SK-N-SH (cell line): ENCODE measurements around the gene JAK1. TPM values are rescaled to one million over a fixed set of nuclear protein-coding genes. Genes with fewer than 3 reads are reported as not detected.
A peak's percentile ranks its signal among the peaks of the same experiment; 100 is the strongest.

Experiments
- CTCF ChIA-PET: fragments of 300-600, 350-600 bp; formaldehyde crosslinking; extraction: SDS; loops from one replicate; lab custom pipeline; 2021; lab: Yijun Ruan, JAX
- POLR2A ChIA-PET: fragments of 350-600 bp; sonication (Branson Sonifier 250); formaldehyde crosslinking; extraction: SDS; loops from one replicate; lab custom pipeline; 2020; ENCODE audit warnings: antibody characterized with exemption, inconsistent platforms; lab: Yijun Ruan, JAX
- DNase-seq: peaks from one replicate; pipeline ENCODE4 v3.0.0; 2012
- H2AFZ ChIP-seq: fragments of 200-600 bp; sonication (generic); 2 replicates; pipeline ENCODE4 v1.8.1; 2016; ENCODE audit warnings: antibody characterized with exemption, mild to moderate bottlenecking, low read depth
- H3F3A ChIP-seq: fragments of 200-600 bp; sonication (generic); replicated peaks from 2 replicates; pipeline ENCODE3; 2016; ENCODE audit warnings: antibody characterized with exemption, mild to moderate bottlenecking; ENCODE audit not compliant: insufficient read depth
- H3K27ac ChIP-seq, 2 experiments: fragments of 200-500 bp in 1 of 2; fragments of 200-600 bp in 1 of 2; sonication (Bioruptor generic) in 1 of 2; sonication (generic), shearing (Covaris generic) in 1 of 2; 2 replicates each; pipeline versions ENCODE4 v1.5.1 to v1.6.1; 2014 to 2016; ENCODE audit warnings: low read depth in 2 of 2, inconsistent platforms in 1 of 2, low read length in 1 of 2, mild to moderate bottlenecking in 1 of 2, mixed read lengths in 1 of 2
- H3K27me3 ChIP-seq: fragments of 200-600 bp; sonication (generic), shearing (Covaris generic); 2 replicates; pipeline ENCODE4 v1.6.1; 2016; ENCODE audit warnings: mixed run types; ENCODE audit not compliant: insufficient read depth
- H3K36me3 ChIP-seq, 2 experiments: fragments of 200-500 bp in 1 of 2; fragments of 200-600 bp in 1 of 2; sonication (Bioruptor generic) in 1 of 2; sonication (generic) in 1 of 2; replicated peaks in 1 of 2; 2 replicates each; pipeline versions ENCODE3 to v1.5.1; 2014 to 2016; ENCODE audit warnings: low read length in 1 of 2, mild to moderate bottlenecking in 1 of 2; ENCODE audit not compliant: insufficient read depth in 2 of 2, control insufficient read depth in 1 of 2
- H3K4me1 ChIP-seq, 2 experiments: fragments of 200-500 bp in 1 of 2; fragments of 200-600 bp in 1 of 2; sonication (Bioruptor generic) in 1 of 2; sonication (generic), shearing (Covaris generic) in 1 of 2; 2 replicates each; pipeline versions ENCODE4 v1.5.1 to v1.6.1; 2014 to 2016; ENCODE audit warnings: low read depth in 1 of 2, low read length in 1 of 2, mixed run types in 1 of 2; ENCODE audit not compliant: insufficient read depth in 2 of 2, control insufficient read depth in 1 of 2
- H3K4me2 ChIP-seq: fragments of 200-600 bp; sonication (generic), shearing (Covaris generic); 2 replicates; pipeline ENCODE4 v1.6.1; 2017; ENCODE audit warnings: mixed run types
- H3K4me3 ChIP-seq, 2 experiments: fragments of 200-500 bp in 1 of 2; fragments of 200-600 bp in 1 of 2; sonication (Bioruptor generic) in 1 of 2; sonication (generic), shearing (Covaris generic) in 1 of 2; 2 replicates each; pipeline versions ENCODE4 v1.5.1 to v1.8.1; 2014 to 2016; ENCODE audit warnings: low read depth in 2 of 2, inconsistent platforms in 1 of 2, low read length in 1 of 2, mild to moderate bottlenecking in 1 of 2, mixed read lengths in 1 of 2, moderate library complexity in 1 of 2
- H3K79me2 ChIP-seq: fragments of 200-600 bp; sonication (generic); 2 replicates; pipeline ENCODE4 v1.8.1; 2017; ENCODE audit warnings: mild to moderate bottlenecking; ENCODE audit not compliant: insufficient read depth
- H3K9ac ChIP-seq: fragments of 200-600 bp; sonication (generic); 2 replicates; pipeline ENCODE4 v1.6.1; 2017; ENCODE audit warnings: mixed run types
- H3K9me2 ChIP-seq: fragments of 200-600 bp; sonication (generic); 2 replicates; pipeline ENCODE4 v1.6.1; 2017; ENCODE audit warnings: mixed run types
- H3K9me3 ChIP-seq: fragments of 200-600 bp; sonication (generic); 2 replicates; pipeline ENCODE4 v1.6.1; 2017; ENCODE audit warnings: mixed run types, mild to moderate bottlenecking, moderate library complexity
- H4K20me1 ChIP-seq: fragments of 200-600 bp; sonication (generic); 2 replicates; pipeline ENCODE4 v1.6.1; 2017; ENCODE audit warnings: mild to moderate bottlenecking, mixed run types; ENCODE audit not compliant: insufficient read depth
- ELF1 ChIP-seq: IDR thresholded peaks from 2 replicates; pipeline ENCODE4 v1.4.0; 2012
- EP300 ChIP-seq, 2 experiments: IDR thresholded peaks; 2 replicates each; pipeline versions ENCODE4 v1.4.0 to v1.6.1; 2012; ENCODE audit warnings: borderline replicate concordance in 1 of 2, low read depth in 1 of 2, low read length in 1 of 2
- FOSL2 ChIP-seq: IDR thresholded peaks from 2 replicates; pipeline ENCODE4 v1.4.0; 2012; ENCODE audit warnings: low read depth, mild to moderate bottlenecking, moderate library complexity, borderline replicate concordance
- GABPA ChIP-seq: IDR thresholded peaks from 2 replicates; pipeline ENCODE4 v1.4.0; 2012; ENCODE audit warnings: low read depth, mild to moderate bottlenecking
- GATA2 ChIP-seq: sonication (generic); formaldehyde crosslinking; IDR thresholded peaks from 2 replicates; pipeline ENCODE4 v1.5.0; 2020; ENCODE audit warnings: mild to moderate bottlenecking, missing genetic modification reagents
- JUND ChIP-seq: IDR thresholded peaks from 2 replicates; pipeline ENCODE4 v1.4.0; 2012
- MAX ChIP-seq: IDR thresholded peaks from 2 replicates; pipeline ENCODE4 v1.4.0; 2012; ENCODE audit warnings: low read depth
- NFIC ChIP-seq: IDR thresholded peaks from 2 replicates; pipeline ENCODE4 v1.4.0; 2012; ENCODE audit warnings: borderline replicate concordance
- NRF1 ChIP-seq: IDR thresholded peaks from 2 replicates; pipeline ENCODE4 v1.6.1; 2012; ENCODE audit warnings: low read depth, mild to moderate bottlenecking, low read length
- PBX3 ChIP-seq: IDR thresholded peaks from 2 replicates; pipeline ENCODE4; 2012
- RFX5 ChIP-seq: IDR thresholded peaks from 2 replicates; pipeline ENCODE4 v1.6.1; 2012; ENCODE audit warnings: mild to moderate bottlenecking, improper control_type of control experiment, low read length
- SIN3A ChIP-seq: IDR thresholded peaks from 2 replicates; pipeline ENCODE4 v1.6.1; 2012; ENCODE audit warnings: low read depth, mild to moderate bottlenecking, low read length, moderate library complexity, borderline replicate concordance
- TCF12 ChIP-seq: IDR thresholded peaks from 2 replicates; pipeline ENCODE4 v1.4.0; 2012
- TEAD4 ChIP-seq: IDR thresholded peaks from 2 replicates; pipeline ENCODE4 v1.4.0; 2012; ENCODE audit warnings: mild to moderate bottlenecking, borderline replicate concordance; ENCODE audit not compliant: insufficient read depth
- WGBS: methylation state at CpG from one replicate; pipeline ENCODE4 v1.1.6; 2017; ENCODE audit warnings: low lambda C conversion rate; 5-methylcytosine and 5-hydroxymethylcytosine counted together
- polyA plus RNA-seq, 3 experiments: library from polyadenylated mRNA; depleted of rRNA; stranded (reverse); fragments of >200 nt; gene quantifications; 2 replicates each; pipeline ENCODE4 v1.2.3, GENCODE V29; 2012
- TF ChIP-seq, protein P1 (sequence below): IDR thresholded peaks from 2 replicates; pipeline ENCODE4 v1.4.0; 2012; ENCODE audit warnings: low read depth, borderline replicate concordance

Gene JAK1
- polyA plus RNA-seq, 1 of the 3 experiments (the other 2 are of a cell fraction): 47.5 TPM

- Histone ChIP-seq H4K20me1 (no peaks in the 10 kb centered on the region), H3K27me3 (no peaks in the 10 kb centered on the region), H3K9me3 (no peaks in the 10 kb centered on the region), H2AFZ (no peak overlapping the region), H3K4me1 (peaks cover 41 to 68% of the 10 kb centered on the region in 2 experiments), H3K79me2 (peaks cover 78% of the 10 kb centered on the region), H3K4me3 (no peak overlapping the region), H3K4me2 (peak overlapping the region; percentile 49; the same call in 1 of the 2 replicates), H3K36me3 (no peaks in the 10 kb centered on the region), H3K27ac (peak overlapping the region; percentile 58 to 88), H3F3A (peaks cover 48% of the 10 kb centered on the region), H3K9ac (peak overlapping the region; percentile 47; the same call in 1 of the 2 replicates), H3K9me2 (no peaks in the 10 kb centered on the region)
- ChIA-PET POLR2A (no interaction called here), CTCF (interaction anchor here (1.4 kb wide), 1 partner anchor 15 kb away, joined by 3 read pairs; no protein-coding TSS in a partner anchor)
- DNase-seq: no peak
- TF ChIP-seq GATA2 (CRISPR knock-in tag): no peak
- peak; percentile 39 for TF ChIP-seq PBX3
- peak; percentile 84 for TF ChIP-seq TEAD4
- TF ChIP-seq NRF1: no peak
- TF ChIP-seq NFIC: peak; percentile 87
- TF ChIP-seq, protein P1, sequence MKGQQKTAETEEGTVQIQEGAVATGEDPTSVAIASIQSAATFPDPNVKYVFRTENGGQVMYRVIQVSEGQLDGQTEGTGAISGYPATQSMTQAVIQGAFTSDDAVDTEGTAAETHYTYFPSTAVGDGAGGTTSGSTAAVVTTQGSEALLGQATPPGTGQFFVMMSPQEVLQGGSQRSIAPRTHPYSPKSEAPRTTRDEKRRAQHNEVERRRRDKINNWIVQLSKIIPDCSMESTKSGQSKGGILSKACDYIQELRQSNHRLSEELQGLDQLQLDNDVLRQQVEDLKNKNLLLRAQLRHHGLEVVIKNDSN: 0 out of 2 replicates have a peak, but pooled peaks have one; percentile 46
- TF ChIP-seq RFX5: no peak
- peak; percentile 34; the same call in 1 of the 2 replicates for TF ChIP-seq GABPA
- peak; percentile 68 for TF ChIP-seq JUND
- peak; percentile 58; the same call in 1 of the 2 replicates for TF ChIP-seq MAX
- TF ChIP-seq TCF12: peak; percentile 87
- no peak for TF ChIP-seq ELF1
- peak in 1 of 2 experiments; percentile 76; a peak in 1 of 4 replicates for TF ChIP-seq EP300 (IDR thresholded peaks at IDR 0.05; ENCODE audit: borderline replicate concordance in 1 of 2, low read depth in 1 of 2, low read length in 1 of 2)
- peak; percentile 37; the same call in 1 of the 2 replicates for TF ChIP-seq SIN3A
- peak; percentile 68; the same call in 1 of the 2 replicates for TF ChIP-seq FOSL2
- WGBS: 10% methylated on average over 3 of the region's 3 CpGs
These were observed 49.0 kb downstream of the JAK1 start for GRCh38 chr1:64917328-64917861.
